Activated CD4-positive, alpha-beta T cell treated with anti-CD3 and anti-CD28 coated beads for 48 hours (primary cell): ENCODE measurements around the gene ANKDD1A.

Experiments
- DNase-seq: peaks from one replicate; pipeline ENCODE4 v3.0.0-alpha.2; 2020

The ANKDD1A gene

DNA sequence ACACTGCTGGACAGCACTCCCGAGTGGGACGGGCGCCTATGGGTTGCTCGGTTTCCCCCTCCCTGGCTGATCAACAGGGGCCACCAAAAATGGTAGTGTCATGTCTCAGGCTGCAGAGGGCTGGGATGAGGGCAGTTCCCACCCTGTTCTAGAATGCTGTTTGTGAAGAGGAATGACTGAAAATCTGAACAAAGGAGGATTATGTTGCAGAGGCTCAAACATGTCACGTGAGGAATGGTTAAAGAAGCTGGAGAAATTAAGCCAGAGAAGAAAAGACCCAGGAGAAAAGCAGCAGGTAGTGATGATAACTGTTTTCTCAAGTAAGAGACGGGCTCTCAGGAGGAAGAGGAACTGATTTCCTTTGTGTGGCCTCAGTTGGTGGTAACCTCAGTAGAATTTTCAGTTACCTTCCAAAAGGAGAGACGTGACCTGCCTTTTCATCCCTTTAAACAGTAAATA lies 67.6 kb downstream of the ANKDD1A start:
- no peak for DNase-seq

GRCh38 chr15:64981812-64982431 lies 70.2 kb downstream of the ANKDD1A start:
- DNase-seq = no peak

DNA sequence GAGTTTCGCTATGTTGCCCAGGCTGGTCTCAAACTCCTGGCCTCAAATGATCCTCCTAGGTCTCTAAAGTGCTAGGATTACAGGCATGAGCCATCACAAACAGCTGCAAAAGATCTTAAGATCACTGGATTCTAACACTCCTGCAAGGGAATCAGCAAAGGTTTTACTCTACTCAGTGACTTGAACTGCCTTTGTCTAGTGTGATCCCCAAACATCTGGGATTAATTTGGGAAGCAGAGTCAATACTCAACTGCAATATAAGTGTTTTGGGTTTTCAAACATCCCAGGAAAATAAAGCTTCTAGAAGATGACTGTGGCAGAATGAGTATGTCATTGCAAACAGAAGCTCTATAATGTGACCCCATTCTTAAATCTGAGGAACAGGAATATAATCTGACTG lies 70.8 kb downstream of the ANKDD1A start:
- DNase-seq = no peak

DNA sequence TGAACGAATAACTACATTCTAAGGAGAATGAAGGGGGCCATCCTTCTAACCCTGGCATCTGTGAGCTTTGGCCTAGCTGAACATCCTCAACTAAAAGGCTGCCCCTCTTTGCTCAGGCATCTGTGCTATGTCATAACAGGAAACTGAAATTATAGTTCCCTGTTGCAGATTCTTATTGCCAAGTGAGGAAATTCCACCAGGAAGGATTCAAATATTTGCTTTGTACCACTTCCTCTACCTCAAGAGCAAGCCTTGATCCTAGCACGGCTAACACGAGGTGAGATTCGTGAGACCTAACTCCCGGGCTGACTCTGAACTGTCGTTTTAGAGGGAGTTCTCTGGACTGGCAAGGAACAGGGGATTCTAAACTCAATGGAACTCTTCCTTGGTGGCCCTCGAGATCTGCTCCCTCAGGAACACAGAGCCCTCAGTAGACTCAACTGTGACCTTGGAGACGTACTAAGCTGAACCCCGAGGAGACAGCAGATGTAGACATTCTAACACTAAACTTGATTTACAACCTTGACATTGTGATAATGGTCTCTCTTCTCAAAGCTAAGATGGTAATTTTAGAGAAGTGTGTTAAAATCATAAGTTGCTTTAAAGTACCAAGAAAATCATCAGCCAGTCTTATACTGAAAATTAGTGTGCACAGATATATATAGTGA lies 73.8 kb downstream of the ANKDD1A start:
- DNase-seq = no peak

DNA sequence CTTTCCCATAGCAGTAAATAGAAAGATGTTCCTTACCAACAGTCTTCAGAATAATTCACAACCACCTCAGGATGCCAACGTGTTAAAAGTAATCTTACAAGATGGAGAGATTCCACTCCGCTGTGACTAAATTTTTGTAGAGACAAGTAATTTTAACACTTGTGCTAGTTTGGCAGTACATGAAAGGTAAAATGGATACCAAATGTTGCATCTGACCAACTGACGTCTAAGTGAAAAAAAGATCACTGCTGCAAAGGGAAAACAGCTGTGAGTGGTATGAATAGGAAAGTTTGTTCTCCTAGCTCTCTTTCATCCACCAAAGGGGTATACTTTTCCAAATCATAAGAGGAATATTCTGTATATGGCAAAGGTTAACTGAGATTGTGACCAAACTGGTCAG lies 75.4 kb downstream of the ANKDD1A start:
- DNase-seq = no peak

GRCh38 chr15:64989416-64990167 lies 77.9 kb downstream of the ANKDD1A start, which contains the start of gene SPG21:
Gene SPG21 (minus strand): TSS chr15:64989914. CDS start chr15:64983569, 6,345 bp downstream.
- peak; percentile 93 for DNase-seq

GRCh38 chr15:64990168-64990470 lies 78.4 kb downstream of the ANKDD1A start:
- no peak for DNase-seq

- no peak for DNase-seq
Measured at GRCh38 chr15:64991536-64992135, 79.9 kb downstream of the ANKDD1A start.

DNA sequence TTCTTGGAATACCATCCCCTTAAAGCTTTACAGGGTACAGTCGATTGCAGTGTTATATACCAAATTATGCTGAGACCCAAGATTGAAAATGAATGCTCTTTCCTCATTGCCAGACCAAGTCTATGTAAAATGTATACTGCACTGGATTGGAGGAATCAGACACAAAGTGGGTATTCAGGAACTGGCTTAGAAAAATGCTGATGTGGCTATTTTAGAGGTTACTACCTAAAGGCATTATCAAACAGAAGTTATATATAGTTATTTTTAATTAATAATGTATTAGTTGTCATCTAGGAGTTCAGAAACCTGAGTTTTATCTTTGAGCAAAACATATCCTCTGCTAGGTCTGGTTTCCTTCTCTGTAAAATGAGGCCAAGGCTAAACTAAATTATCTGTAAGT lies 81.6 kb downstream of the ANKDD1A start:
- no peak for DNase-seq

GRCh38 chr15:64997066-64997465 lies 85.4 kb downstream of the ANKDD1A start:
- no peak for DNase-seq

GRCh38 chr15:64997745-64998375 lies 86.2 kb downstream of the ANKDD1A start:
- no peak for DNase-seq

DNA sequence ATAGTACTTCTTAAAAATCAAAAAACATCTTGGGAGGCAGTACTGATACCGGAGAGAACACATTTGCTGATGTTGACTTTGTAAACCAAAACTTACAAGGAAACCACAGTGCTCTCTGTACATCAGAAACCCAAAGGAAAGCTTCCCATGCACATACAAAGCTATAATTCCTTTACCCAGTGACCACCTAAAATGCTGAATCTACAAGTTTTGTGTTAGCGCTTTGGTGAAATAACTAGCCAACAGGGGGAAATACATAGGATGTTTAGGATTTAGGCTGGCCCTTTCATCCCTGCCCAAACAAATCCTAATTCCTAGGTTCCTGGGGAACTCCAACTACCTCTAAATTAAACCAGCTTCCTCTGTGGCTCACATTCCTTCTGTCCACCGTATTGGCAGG lies 93.3 kb downstream of the ANKDD1A start:
- no peak for DNase-seq

GRCh38 chr15:65006876-65007275 lies 95.2 kb downstream of the ANKDD1A start:
- no peak for DNase-seq
